ENCODE data around the gene SLITRK1.

- TF ChIP-seq CTCF (IDR thresholded peaks at IDR 0.05): no peak
- TF ChIP-seq POLR2A (IDR thresholded peaks at IDR 0.05): no peak
Observed at GRCh38 chr13:83884141-83884540, 1.9 kb upstream of the SLITRK1 start.
